Stimulated activated CD4-positive, alpha-beta T cell treated with anti-CD3 and anti-CD28 coated beads, TNF-alpha, amount 100 ng/mL, for 48 hours (primary cell): ENCODE data around the gene MIEF2.
"Not testable (repeated sequence)": the region's sequence is repeated elsewhere in the genome, so short reads cannot be mapped to it uniquely, and the experiment has no call there.

Experiments
- DNase-seq, 3 donors: peaks; one replicate each; pipeline ENCODE4 v3.0.0-alpha.2; 2020; ENCODE audit warnings: low read depth in 3 of 3

Gene MIEF2

DNA sequence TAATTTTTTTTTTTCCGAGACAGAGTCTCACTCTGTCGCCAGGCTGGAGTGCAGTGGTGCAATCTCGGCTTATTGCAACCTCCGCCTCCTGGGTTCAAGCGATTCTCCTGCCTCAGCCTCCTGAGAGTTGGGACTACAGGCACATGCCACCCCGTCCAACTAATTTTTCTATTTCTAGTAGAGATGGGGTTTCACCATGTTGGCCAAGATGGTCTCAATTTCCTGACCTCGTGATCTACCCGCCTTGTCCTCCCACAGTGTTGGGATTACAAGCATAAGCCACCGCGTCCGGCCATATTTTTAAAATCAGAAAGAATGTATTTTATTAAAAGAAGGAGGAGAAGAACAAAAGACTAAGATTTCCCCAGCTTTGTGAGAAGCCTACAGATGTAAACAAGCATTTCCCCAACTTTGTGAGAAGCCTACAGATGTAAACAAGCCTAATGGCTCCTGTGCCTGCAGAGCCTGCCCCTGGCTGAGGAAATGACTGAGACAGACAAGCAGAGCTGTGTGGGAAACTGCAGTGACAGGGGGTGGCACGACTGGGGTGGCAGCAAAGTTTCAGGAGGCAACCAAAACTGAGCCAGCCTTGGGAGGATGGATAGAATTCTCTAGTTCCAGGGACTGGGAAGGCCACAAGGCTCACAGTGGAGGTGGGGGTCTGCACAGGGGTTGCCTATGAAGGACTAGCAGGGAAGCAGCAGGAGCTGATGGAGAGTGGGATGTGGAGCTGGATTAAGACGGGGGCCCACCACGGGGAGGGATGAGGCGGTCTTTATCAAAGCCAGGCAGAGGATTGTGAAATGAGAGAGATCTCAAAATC lies 31.5 kb downstream of the MIEF2 start:
- DNase-seq = no peak

DNA sequence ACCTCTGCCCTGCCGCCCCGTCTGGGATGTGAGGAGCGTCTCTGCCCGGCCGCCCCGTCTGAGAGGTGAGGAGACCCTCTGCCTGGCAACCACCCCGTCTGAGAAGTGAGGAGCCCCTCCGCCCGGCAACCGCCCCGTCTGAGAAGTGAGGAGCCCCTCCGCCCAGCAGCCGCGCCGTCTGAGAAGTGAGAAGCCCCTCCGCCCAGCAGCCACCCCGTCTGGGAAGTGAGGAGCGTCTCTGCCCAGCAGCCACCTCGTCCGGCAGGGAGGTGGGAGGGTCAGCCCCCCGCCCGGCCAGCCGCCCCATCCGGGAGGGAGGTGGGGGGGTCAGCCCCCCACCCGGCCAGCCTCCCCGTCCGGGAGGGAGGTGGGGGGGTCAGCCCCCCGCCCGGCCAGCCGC lies 37.6 kb downstream of the MIEF2 start:
- DNase-seq = not testable (repeated sequence)

DNA sequence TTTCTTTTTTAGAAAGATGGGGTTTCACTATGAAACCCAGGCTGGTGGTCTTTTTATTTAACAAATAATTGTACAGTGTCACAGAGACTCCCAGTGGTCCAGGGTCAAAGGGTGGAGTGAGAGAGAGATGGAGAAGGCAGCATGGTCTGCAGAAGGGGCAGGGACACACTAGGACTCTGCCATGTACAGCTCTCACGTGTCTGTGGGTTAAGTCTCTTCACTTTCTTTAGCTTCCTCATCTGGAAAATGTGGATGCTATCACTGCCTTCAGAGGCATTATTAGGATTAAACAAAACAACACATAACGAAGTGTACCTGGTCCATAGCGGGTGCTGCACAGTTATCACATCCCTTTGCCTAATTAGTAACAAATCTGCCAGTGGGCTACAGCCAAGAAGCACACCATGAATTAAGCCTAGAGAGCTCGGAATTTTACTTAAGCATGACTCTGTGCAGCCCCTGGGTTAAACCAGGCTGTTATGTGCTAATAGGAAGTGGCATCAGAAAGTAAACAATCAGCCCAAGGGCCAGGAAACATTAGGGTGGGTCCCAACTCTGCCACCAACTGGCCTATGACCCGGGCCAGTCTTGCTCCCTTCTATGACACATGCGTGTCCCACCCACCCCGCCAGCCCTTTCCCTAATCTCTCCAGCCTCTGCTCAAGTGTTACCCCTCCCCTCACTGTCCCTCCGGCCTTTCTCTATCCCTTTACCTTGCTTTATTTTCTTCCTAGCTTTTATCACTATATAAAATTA lies 40.4 kb downstream of the MIEF2 start:
- DNase-seq = no peak

DNA sequence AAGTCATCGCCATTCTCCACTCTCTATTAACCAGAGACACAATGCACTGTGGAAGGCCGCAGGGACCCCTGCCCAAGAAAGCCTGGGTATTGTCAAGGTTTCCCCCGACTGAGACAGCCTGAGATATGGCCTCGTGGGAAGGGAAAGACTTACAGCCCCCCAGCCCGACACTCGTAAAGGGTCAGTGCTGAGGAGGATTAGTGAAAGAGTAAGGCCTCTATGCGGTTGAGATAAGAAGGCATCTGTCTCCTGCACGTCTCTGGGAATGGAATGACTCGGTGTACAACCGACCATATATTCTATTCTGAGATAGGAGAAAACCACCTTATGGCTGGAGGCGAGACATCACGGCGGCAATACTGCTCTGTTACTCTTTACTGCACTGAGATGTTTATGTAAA lies 42.7 kb downstream of the MIEF2 start:
- not testable (repeated sequence) for DNase-seq

DNA sequence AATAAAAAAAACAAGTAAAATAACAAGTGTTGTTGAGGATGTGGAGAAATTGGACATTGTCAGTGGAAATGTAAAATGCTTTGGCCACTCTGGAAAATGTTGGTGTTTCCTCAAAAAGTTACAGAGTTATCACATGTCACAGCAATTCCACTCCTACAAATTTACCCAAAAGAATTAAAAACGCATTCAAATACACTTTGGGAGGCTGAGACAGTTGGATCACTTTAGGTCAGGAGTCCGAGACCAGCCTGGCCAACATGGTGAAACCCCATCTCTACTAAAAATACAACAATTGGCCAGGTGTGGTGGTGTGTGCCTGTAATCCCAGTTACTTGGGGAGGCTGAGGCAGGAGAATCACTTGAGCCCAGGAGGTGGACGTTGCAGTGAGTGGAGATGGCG lies 48.7 kb downstream of the MIEF2 start:
- no peak for DNase-seq

DNA sequence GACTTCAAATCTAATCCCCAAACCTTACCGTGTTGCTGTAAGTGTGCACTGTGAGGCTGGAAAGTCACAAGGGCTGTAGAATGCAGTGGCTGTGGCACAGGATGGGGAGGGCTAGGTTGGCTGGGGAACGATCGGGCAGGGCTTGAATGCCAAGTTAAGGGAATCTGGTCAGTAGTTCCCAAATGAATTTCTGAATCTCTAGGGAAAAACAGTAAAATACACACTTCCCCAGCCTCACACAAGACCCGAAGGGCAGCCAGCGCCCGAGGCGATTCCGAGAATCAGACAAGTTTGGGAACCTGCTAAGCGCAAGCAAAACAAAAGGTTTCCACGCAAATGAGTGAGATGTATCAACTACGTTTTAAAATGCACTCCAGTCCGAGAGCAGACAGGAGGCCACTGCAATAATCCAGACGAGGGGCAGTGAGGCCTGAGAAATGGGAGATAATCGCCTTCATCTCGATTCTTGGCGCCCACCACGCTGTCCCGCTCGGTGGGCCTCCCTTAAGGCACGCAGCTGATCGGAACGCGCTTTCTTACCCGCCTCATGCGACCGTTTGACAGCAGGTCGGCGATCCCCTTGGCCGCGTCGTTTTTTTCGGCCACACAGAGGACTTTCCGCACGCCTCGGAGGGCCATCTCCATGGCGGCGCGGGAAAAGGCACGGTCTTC lies 53.7 kb downstream of the MIEF2 start:
- DNase-seq = peak in 1 of 3 donors; percentile 10

DNA sequence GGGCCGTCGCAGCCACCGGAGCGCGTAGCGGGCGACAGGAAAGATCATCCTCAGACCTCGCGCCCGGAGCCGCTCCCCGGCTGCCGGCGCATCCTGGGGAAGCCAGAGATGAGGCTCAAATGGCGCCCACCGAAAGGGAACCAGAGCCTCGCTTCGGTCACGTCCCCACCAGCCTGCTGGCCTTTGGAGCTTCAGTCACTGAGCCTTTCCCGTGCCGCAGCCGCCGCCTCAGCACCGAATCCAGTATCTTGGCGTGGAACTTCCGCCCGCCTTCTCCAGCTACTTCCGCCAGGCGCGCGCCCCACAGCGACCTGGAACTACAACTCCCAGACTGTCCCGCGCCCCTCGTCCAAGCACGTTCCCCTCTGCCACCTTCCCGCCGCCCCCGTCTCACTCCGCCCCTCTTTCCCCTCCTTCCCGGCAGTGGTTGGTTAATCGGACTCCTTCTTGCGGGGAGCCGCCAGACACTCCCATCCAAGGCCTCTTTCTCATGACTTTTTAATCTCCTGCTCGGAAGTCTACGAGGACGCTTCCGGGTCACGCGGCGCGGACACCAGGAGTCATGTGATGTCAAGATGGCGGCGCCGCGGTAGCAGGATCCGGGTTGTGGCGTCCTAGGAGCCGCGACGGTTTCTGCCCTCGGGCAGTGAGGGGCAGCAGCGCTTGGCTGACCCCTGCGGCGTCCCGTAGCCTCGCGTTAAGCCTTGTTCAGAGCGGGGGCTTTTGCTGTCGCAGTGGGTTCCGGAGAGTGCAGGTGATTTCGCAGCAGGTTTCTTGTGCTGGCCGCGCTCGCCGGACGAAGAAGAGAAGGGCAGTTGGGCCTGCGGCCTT lies 54.5 kb downstream of the MIEF2 start, which contains the start of the genes SMCR8 and TOP3A:
SMCR8 (plus strand) TSS at position 563 of the 831 bp plus-strand sequence. CDS start 497 bp downstream, outside the sequence.
TOP3A (minus strand) TSS at position 264 of the 831 bp plus-strand sequence; CDS start at position 48, 216 bp downstream.
- peak; percentile 94 to 97 (median 95) for DNase-seq

DNA sequence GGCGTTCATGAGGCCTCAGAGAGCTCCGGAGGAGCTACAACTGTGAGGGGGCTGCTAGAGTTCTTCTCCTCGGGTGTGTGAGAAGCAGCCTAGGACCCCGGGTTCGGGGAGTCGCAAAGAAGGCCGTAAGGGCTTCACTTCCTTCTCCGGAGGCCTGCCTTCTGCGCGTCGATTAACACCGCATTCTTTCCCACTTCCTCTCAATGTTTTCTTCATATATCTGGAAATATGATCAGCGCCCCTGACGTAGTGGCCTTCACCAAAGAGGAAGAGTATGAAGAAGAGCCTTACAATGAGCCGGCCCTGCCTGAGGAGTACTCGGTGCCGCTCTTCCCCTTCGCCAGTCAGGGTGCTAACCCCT lies 55.1 kb downstream of the MIEF2 start:
- DNase-seq = no peak

DNA sequence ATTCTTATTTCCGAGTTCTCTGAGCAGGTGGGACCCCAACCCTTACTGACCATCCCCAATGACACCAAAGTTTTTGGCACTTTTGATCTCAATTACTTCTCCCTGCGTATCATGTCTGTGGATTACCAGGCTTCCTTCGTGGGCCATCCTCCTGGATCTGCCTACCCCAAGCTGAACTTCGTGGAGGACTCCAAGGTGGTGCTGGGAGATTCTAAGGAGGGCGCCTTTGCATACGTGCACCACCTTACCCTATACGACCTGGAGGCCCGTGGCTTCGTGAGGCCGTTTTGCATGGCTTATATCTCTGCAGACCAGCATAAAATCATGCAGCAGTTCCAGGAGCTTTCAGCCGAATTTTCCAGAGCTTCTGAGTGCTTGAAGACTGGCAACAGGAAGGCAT lies 55.5 kb downstream of the MIEF2 start:
- DNase-seq = no peak
